SU-DHL-6 (cell line): ENCODE data around the gene SPINT2.

Experiments used
- EZH2phosphoT487 ChIP-seq: fragments of 200-600 bp; sonication (generic), shearing (Covaris generic); conservative IDR thresholded peaks from 2 replicates; pipeline ENCODE4 v1.6.1; 2018; ENCODE audit warnings: mild to moderate bottlenecking, antibody characterized with exemption, low read length, moderate library complexity, mixed read lengths
- TF ChIP-seq, protein P1 (sequence below): fragments of 200-600 bp; sonication (generic); IDR thresholded peaks from one replicate; pipeline ENCODE4 v1.5.1; 2017; ENCODE audit warnings: antibody characterized with exemption, mild to moderate bottlenecking, low read length, moderate library complexity; ENCODE audit not compliant: insufficient read depth, poor library complexity, severe bottlenecking

DNA sequence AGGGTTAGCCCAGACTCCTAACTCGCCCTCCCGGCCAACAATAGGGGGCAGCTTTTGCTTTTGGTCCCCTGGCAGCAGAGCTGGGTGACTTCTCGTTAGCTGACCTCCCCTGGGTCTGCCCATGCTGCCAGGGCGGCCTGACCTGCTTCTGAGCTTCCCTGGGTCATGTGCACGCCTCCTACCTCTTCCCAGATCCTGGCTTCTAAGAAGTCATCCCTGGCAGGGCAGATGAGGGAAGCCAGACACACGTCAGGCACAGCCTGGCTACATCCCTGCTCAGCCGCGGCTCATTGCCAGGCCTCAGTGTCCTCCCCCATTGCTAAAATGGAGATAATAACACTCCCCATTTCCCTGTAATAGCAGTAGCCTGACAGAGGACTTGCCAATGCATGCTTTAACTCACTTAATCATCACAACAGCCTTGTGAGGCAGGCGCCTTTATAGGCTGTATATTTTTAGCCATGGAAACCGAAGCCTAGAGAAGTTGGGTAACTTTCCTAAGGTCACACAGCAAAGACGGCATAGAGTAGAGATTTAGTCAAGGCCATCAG, 57.3 kb downstream of the SPINT2 start:
- TF ChIP-seq, protein P1, sequence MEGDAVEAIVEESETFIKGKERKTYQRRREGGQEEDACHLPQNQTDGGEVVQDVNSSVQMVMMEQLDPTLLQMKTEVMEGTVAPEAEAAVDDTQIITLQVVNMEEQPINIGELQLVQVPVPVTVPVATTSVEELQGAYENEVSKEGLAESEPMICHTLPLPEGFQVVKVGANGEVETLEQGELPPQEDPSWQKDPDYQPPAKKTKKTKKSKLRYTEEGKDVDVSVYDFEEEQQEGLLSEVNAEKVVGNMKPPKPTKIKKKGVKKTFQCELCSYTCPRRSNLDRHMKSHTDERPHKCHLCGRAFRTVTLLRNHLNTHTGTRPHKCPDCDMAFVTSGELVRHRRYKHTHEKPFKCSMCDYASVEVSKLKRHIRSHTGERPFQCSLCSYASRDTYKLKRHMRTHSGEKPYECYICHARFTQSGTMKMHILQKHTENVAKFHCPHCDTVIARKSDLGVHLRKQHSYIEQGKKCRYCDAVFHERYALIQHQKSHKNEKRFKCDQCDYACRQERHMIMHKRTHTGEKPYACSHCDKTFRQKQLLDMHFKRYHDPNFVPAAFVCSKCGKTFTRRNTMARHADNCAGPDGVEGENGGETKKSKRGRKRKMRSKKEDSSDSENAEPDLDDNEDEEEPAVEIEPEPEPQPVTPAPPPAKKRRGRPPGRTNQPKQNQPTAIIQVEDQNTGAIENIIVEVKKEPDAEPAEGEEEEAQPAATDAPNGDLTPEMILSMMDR: no peak
- TF ChIP-seq EZH2phosphoT487: no peak
